Measurements from ENCODE around the gene NKX2-3.

The NKX2-3 gene

GRCh38 chr10:99583687-99584086 lies 50.9 kb downstream of the NKX2-3 start:
- no peak for DNase-seq (ENCODE audit: low spot score)

All from HuH-7.5 (cell line).